NOMO-1 (cell line): ENCODE data around the gene INPP4B.
A peak's percentile ranks its signal among the peaks of the same experiment; 100 is the strongest.

ENCODE experiments used
- DNase-seq, 2 experiments: peaks; one replicate each; lab custom pipeline; 2025; ENCODE audit not compliant: unreplicated experiment in 2 of 2; lab: John Stamatoyannopoulos, UW

The INPP4B gene

GRCh38 chr4:142846108-142846728 is at the start of gene INPP4B:
Gene INPP4B, minus strand, starts transcription at chr4:142846301.
- DNase-seq = no peak

GRCh38 chr4:142893012-142893411 is 46.9 kb upstream of the INPP4B start:
- DNase-seq = no peak

- DNase-seq = no peak
These were observed 40.5 kb upstream of the INPP4B start for GRCh38 chr4:142886566-142886965.

DNA sequence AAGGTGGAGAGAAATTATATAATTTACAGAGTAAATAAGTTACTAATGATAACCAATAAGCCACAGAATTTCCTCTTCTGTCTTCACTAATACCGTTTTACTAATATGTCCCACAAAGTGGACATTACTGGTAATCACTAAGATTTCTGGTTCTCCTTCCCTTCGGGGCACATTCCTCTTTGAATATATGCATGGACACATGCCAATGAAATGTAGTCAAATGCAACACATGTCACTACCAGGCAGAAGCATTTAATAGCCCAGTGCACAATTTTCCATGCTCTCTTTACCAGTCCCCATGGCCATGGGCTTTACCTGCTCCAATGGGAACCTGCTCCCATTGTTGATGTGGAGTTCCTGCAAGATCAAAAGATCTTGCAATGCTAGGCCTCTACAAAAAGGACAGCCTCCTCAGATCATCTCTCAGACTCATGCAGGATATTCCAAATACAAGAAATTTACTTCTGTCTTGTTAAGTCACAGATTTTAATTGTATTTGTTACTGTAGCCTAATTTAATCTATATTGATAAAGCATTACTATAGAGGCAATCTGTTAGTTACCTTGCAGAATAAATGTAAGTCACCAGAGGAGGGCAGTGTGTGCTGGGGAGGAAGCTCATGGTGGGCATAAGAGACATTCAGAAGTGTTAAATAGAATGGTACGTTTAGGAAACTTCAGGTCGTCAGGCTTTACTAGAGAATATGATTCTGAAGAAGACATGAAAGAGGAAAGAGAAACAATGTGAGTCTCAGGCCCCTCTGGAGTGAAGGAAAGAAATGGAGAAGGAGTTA is 37.1 kb upstream of the INPP4B start:
- DNase-seq = no peak

DNA sequence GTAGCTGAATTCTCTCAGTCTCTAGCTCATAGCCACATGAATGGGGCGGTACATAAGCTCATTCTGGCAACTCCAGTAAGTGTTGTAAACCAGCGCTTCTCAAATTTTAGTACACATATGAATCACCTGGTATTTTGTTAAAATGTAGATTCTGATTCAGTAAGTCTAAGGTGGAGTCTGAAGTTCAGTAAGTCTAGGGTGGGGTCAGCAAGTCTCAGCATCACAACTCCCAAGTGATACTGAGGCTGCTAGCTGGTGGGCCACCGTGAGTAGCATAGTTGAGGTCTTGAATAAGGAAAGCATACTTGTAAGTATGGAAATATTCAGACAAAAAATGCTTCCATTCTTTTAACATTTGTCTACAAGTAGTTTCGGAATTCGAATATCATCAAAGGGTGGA is 36.1 kb upstream of the INPP4B start:
- no peak for DNase-seq

DNA sequence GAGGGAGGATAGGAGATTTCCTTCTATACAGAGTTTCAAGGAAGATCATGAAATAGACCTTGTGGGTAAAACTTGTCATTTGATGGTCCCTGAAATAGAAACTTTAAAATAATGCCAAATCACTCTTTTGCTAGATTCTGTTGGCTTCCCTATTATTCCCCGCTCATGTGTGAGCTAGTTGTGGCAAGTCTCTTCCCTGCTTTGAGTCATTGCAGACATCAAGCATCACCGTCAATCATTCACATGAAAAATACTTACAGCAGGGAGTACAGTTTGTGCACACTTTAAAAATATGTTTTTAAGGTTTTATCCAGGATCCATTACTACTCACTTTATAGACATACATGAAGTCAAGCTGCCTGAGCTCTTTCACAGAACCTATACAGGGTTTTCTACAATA is 35.2 kb upstream of the INPP4B start:
- no peak for DNase-seq

DNA sequence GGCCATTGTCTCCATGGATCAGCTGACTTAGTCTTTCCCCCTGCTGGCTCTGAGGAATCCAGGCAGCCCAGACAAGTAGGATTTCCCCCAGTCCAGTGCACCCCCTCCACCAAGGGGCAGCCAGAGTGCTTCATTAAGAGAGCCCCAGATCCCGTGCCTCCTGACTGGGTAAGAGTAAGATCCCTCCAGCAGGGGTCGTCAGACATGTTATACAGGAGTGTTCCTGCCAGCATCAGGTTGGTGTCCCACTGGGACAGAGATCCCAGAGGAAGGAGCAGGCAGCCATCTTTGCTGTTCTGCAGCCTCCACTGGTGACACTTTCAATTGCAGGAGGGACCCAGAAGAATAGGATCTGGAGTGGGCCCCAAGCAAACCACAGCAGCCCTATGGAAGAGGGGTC is 29.0 kb upstream of the INPP4B start:
- DNase-seq = no peak

GRCh38 chr4:142874684-142875083 is 28.6 kb upstream of the INPP4B start:
- no peak for DNase-seq

DNA sequence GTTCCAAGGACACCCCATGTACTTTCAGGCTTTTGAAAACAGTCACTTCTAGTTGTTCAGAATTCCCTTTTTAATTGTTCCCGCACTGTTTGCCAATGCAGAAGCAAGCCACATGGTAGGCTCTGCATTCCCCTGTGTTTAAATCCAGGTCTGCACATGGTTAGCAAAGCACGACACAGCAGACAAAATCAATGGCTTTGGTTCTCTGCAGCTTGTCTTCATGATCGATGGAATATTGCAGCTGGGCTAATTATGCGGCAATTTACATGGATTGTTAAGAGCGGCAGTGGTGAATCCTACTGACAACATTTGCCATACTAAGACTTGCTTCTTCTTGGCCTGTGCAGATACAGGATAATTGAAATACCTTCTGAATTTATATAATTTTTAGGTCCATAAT is 20.6 kb upstream of the INPP4B start:
- DNase-seq = no peak

DNA sequence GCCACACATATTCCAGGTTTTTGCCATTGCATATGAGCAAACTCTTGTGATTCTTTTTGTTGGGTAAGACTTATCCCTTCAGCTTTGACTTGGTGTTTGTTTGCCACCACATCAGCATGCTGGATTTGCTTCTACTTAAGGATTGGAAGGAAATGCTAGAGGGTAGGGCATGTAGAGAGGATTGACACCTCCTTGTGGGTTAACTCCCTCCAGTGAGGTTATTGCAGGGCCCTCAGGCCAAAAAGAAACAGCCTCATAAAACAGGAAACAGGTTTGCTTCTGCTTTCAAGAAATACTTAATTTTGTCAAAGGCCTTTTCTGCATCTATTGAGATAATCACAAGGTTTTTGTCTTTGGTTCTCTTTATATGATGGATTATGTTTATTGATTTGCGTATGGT is 15.2 kb upstream of the INPP4B start:
- DNase-seq = no peak

- no peak for DNase-seq
These were observed 12.9 kb upstream of the INPP4B start for GRCh38 chr4:142858965-142859364.

- DNase-seq = no peak
These were observed 12.3 kb upstream of the INPP4B start for GRCh38 chr4:142858446-142858845.

GRCh38 chr4:142856576-142856975 is 10.5 kb upstream of the INPP4B start:
- no peak for DNase-seq

GRCh38 chr4:142850478-142850877 is 4.4 kb upstream of the INPP4B start:
- no peak for DNase-seq

DNA sequence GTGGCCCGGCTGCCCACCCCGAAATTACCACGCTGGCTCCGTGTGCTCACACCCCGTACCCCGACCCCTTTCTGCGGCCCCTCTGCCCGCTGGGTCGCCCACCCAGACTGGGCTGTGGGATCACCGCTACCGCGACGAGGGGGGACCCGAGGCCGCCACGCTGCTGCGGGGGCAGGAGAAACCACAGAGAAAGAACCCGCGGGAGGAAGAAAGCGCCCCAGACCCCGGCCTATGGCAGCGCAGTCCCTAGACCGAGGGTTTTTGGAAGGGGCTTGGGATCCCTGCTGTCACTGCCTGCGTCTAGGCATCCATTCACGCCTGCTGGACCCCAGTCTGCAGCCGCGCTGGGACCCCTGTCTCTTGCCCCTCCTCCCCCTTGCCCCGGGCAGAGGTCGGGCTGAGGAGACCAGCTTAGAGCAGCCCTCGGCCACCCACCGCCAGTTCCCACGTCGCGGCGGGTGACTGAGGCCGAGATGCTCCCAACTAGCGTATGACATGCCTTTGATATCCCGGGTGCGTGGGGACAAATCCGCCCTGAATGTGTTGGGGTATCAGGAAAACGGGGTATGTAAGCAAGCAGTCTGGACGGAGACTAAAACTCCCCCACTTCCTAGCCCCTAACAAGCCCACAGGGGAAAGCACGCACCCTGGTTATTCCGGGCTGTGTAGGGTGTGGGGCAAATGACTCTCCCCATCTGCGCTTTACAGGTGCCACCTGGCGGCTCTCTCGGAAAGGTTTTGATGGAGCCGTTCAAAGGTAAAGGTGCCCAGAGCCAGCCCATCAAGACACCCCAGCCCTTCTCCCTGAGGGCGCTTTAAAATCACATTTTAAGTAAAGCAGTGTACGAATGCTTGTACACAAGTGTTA is 862 bp upstream of the INPP4B start:
- no peak for DNase-seq

DNA sequence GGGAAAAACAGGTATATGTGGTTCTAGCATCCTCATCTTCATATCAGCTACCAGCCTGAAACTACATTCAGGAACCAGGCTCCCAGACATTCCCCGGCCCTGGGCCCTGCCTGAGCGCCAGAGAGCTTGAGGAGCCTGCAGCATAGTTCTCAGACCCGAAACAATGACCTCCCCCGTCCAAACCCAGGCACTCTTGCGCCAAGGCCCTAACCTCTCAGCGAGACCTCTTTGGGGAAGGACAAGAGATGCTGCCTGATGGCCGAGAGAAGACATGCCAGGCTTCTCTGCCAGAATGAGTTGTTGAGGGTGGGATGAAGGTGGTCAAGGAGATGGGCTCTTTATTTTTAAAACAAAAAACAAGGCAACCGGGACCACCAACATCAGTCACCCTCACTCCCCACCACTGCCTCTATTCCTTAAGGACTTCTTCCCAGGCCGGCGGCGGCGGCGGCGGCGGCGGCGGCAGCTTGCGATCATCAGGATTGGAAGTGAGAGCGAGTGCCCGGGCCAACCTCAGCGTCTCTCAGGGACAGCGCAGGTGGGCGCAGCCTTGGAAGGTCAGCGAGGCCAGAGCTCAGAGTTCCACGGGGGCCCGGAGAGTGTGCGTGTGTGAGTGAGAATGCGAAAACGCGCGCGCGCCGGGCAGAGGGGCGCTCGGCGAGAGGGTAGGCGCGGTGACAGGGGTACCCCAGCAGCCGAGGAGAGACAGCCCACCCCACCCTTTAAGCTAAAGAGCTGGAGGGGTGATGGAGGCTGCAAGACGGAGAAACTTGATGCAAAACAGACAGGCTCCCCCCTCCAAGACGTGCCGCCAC is 601 bp downstream of the INPP4B start:
- no peak for DNase-seq

DNA sequence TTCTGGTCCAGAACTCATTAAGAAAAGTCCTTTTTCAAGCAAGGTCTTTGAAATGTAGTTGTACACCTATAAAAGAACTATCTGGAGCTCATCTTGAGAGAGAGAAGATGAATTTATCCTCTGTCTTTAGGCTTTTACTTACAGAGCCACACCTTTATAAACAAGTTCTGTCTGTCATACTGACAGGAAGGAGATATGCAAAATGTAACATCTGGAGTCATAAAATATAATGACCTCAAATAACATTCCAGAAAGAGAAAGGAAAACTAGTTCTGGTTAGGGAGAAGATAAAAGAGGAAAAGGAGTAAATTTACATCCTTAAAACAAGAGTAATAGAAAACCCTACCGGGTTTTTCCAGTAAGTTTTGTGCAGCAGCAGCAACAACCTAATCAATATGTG is 1.3 kb downstream of the INPP4B start:
- no peak for DNase-seq

DNA sequence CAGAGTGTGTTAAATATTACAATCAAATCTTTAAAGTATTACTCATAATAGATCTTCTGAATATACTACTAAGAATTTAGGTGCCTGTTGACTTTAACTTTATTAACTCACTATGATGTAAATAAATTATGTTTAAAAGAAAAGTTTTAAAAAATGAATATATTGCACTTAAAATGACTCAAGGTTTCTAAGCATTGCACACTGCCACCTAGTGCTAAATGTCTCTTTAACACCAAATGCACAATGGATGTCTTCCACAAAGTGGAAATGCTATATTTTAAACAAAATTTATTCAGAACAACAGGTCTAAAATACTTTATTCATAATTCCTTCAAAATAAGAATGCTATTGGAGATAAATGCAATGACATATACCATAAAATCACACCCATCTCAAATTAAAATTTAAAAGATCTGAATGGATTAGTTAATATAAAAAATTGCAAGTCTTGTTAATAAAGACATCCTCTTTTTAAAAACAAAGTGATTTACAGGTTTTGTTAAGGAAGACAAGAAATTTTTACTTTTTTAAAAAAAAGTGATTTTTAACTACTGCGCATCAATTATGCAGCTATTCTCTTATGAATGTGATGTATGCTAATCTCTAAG is 5.5 kb downstream of the INPP4B start:
- peak in 1 of 2 experiments; percentile 7 for DNase-seq

- DNase-seq = no peak
These were observed 7.3 kb downstream of the INPP4B start for GRCh38 chr4:142838778-142839177.

- DNase-seq = no peak
These were observed 14.1 kb downstream of the INPP4B start for GRCh38 chr4:142832022-142832421.
